AG09309 (cell line): Measurements from ENCODE around the gene PRTFDC1.
"Not testable (repeated sequence)": the region's sequence is repeated elsewhere in the genome, so short reads cannot be mapped to it uniquely, and the experiment has no call there.

Experiments used
- DNase-seq: peaks from one replicate; pipeline ENCODE4 v3.0.0-alpha.2; 2010; ENCODE audit warnings: low read depth
- H3K4me3 ChIP-seq: 2 replicates; pipeline ENCODE4 v1.5.1; 2011; ENCODE audit warnings: mild to moderate bottlenecking, low read depth, low read length, moderate library complexity; ENCODE audit not compliant: control insufficient read depth
- CTCF ChIP-seq: IDR thresholded peaks from 2 replicates; pipeline ENCODE4 v1.5.1; 2011; ENCODE audit warnings: mild to moderate bottlenecking, low read depth, low read length, inconsistent platforms; ENCODE audit not compliant: insufficient read depth, control insufficient read depth; ENCODE audit errors: missing control alignments

The PRTFDC1 gene

DNA sequence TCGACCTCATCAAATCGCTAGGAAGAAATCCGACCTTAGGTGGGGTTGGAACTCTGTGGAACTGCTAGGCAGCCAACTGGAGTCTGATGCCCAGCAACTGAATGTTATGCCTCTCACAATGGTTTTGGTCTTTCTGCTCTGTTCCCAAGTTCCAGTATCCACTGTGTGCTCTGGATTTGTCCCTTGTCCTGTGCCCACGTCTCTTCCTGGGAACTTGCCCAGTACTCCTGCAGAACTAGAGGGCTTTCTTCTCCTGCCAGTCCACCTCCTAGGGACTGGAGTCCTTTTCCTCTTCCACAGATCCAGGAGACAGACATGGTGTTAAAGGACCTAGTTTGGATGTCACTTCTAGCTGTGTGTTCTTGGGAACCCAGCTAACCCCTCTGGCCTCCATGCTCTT lies 26.6 kb downstream of the PRTFDC1 start:
- no peak for TF ChIP-seq CTCF
- no peak overlapping the region for H3K4me3 ChIP-seq
- DNase-seq: no peak

DNA sequence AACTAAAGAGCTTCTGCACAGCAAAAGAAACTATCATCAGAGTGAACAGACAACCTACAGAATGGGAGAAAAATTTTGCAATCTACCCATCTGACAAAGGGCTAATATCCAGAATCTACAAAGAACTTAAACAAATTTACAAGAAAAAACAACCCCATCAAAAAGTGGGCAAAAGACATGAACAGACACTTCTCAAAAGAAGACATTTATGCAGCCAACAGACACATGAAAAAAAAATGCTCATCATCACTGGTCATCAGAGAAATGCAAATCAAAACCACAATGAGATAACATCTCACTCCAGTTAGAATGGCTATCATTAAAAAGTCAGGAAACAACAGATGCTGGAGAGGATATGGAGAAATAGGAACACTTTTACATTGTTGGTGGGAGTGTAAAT lies 27.9 kb downstream of the PRTFDC1 start:
- not testable (repeated sequence) for DNase-seq, H3K4me3 ChIP-seq

DNA sequence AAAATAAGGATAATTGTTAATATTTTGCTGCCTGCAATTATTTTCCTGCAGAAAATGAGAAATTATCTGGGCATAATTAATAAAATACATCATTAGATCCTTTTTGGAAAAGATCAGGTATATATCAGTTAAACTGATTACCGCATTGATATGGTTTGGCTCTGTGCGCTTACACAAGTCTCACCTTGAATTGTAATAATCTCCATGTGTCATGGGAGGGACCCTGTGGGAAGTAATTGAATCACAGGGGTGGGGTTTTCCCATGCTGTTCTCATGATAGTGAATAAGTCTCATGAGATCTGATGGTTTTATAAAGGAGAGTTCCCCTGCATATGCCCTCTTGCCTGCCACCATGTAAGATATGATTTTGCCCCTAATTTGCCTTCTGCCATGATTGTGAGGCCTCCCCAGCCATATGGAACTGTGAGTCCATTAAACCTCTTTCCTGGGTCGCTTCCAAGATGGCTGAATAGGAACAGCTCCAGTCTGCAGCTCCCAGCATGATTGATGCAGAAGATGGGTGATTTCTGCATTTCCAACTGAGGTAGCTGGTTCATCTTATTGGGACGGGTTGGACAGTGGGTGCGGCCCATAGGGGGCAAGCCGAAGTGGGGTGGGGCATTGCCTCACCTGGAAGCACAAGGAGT lies 30.1 kb downstream of the PRTFDC1 start:
- DNase-seq: not testable (repeated sequence)

GRCh38 chr10:24920907-24921881 lies 31.2 kb downstream of the PRTFDC1 start:
- no peak for TF ChIP-seq CTCF
- no peak overlapping the region for H3K4me3 ChIP-seq
- DNase-seq: peak; percentile 95

More for the DNA sequence above, 30.1 kb downstream of the PRTFDC1 start:
- not testable (repeated sequence) for H3K4me3 ChIP-seq

DNA sequence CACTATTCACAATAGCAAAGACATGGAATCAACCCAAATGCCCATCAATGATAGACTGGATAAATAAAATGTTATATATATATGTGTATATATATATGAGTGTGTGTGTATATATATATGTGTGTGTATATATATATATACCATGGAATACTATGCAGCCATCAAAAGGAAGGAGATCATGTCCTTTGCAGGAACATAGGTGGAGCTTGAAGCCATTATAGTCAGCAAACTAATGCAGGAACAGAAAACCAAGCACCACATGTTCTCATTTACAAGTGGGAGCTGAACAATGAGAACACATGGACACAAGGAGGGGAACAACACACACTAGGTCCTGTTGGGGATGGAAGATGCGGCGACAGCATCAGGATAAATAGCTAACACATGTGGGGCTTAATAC lies 32.2 kb downstream of the PRTFDC1 start:
- not testable (repeated sequence) for DNase-seq

DNA sequence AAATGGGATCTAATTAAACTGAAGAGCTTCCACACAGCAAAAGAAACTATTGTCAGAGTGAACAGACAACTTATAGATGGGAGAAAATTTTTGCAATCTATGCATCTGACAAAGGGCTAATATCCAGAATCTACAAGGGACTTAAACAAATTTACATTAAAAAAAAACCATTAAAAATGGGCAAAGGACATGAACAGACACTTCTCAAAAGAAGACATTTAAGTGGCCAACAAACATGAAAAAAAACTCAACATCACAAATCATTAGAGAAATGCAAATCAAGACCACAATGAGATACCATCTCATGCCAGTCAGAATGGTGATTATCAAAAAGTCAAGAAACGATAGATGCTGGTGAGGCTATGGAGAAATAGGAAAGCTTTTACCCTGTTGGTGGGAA lies 32.8 kb downstream of the PRTFDC1 start:
- H3K4me3 ChIP-seq, DNase-seq: not testable (repeated sequence)

More for the DNA sequence above, 32.2 kb downstream of the PRTFDC1 start:
- not testable (repeated sequence) for H3K4me3 ChIP-seq

- no peak for TF ChIP-seq CTCF
- no peak overlapping the region for H3K4me3 ChIP-seq
- DNase-seq: no peak
These were observed 34.4 kb downstream of the PRTFDC1 start for GRCh38 chr10:24917979-24918378.

DNA sequence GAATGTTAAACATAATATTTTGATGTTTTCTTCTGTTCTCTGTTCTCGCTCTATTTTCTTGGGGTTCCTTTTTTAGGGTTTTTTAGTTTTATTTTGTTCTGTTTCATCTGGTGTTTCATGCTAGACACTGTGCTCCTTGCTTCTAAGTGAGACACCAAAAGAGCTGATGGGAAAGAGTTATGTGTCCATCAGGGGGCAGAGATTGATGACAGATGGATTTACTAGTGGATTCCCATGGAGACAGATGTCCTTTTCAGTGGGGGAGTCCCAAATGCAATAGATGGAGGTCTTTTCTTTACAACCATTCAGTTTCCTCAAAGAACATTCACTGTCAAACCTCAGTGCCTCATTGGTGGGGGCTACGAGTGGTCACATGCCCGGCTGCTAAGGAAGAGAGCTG lies 34.9 kb downstream of the PRTFDC1 start:
- no peak for TF ChIP-seq CTCF

More for the DNA sequence above, 34.9 kb downstream of the PRTFDC1 start:
- DNase-seq: no peak
- H3K4me3 ChIP-seq: no peak overlapping the region
